Measurements from ENCODE around the gene PRDM16. TPM values are rescaled to one million over a fixed set of nuclear protein-coding genes. Genes with fewer than 3 reads are reported as not detected.
A peak's percentile ranks its signal among the peaks of the same experiment; 100 is the strongest.

Gene PRDM16
- total RNA-seq, 1 experiment from 2014 or later, result 0.17 TPM

- no peak overlapping the region for H3K9ac ChIP-seq (ENCODE audit: extremely low read depth, insufficient read length, low read length)
- no peak overlapping the region for H2AFZ ChIP-seq (ENCODE audit: low read length)
- no peak overlapping the region for H3K4ac ChIP-seq (ENCODE audit: low read depth, low read length)
- no peaks in the 10 kb centered on the region for H3K9me3 ChIP-seq (ENCODE audit: control insufficient read depth, low read depth, low read length)
- Mint-ChIP-seq H3K4me3 (no peak overlapping the region), H3K36me3 (ENCODE audit: insufficient read depth in 1 of 3, low read depth in 3 of 3) (no peaks in the 10 kb centered on the region), H3K4me1 (no peaks in the 10 kb centered on the region), H3K27ac (peak overlapping the region in 1 of 3 experiments; percentile 65; a peak in 1 of 7 replicates), H3K27me3 (ENCODE audit: low read depth) (peaks cover 5% of the 10 kb centered on the region; the same call in 1 of the 2 replicates), H3K9me3 (peaks cover 0 to 8% of the 10 kb centered on the region in 2 experiments; a peak in 2 of 5 replicates)
- no peak for DNase-seq
- no peak overlapping the region for H3K4me2 ChIP-seq (ENCODE audit: insufficient read depth, insufficient read length, low read length)
- H2BK120ac ChIP-seq (ENCODE audit: low read depth, low read length, poor library complexity, severe bottlenecking), result no peak overlapping the region
- no peak overlapping the region for H3T11ph ChIP-seq (ENCODE audit: low read length)
- no CpG with 5 or more reads among the region's 39 CpGs for WGBS (ENCODE audit: extremely low coverage, insufficient read length, low lambda C conversion rate)
- H3K23me2 ChIP-seq (ENCODE audit: insufficient read length, low read depth, low read length, poor library complexity, severe bottlenecking), result no peaks in the 10 kb centered on the region
- H2BK20ac ChIP-seq (ENCODE audit: low read depth, low read length, poor library complexity, severe bottlenecking), result no peak overlapping the region
- no peak for TF ChIP-seq CTCF (conservative IDR thresholded peaks at IDR 0.05)
- no peak overlapping the region for H3K14ac ChIP-seq (ENCODE audit: insufficient read depth, low read length)
- H2BK5ac ChIP-seq (ENCODE audit: insufficient read length, low read length), result no peak overlapping the region
- no peak overlapping the region for H2AK5ac ChIP-seq (ENCODE audit: insufficient read length, low read length)
- H3K18ac ChIP-seq (ENCODE audit: insufficient read length, low read depth, low read length), result no peak overlapping the region
- no peaks in the 10 kb centered on the region for H3K79me2 ChIP-seq (ENCODE audit: insufficient read depth, low read length)
- no peak overlapping the region for H2BK15ac ChIP-seq (ENCODE audit: low read depth, low read length)
- H4K8ac ChIP-seq (replicated peaks; ENCODE audit: insufficient read length, low read depth, low read length), result no peak overlapping the region
- no peak overlapping the region for H3K23ac ChIP-seq (ENCODE audit: insufficient read length, low read depth, low read length)
- H3K27ac ChIP-seq (ENCODE audit: insufficient read length, low read depth, low read length), result no peak overlapping the region
- H4K91ac ChIP-seq (ENCODE audit: insufficient read length, low read depth, low read length), result no peak overlapping the region
- H3K56ac ChIP-seq (ENCODE audit: insufficient read length, low read depth, low read length), result no peak overlapping the region
- H3K27me3 ChIP-seq (ENCODE audit: insufficient read depth, low read length), result no peaks in the 10 kb centered on the region
- H4K20me1 ChIP-seq (ENCODE audit: control insufficient read depth, insufficient read depth, insufficient read length), result no peaks in the 10 kb centered on the region
- no peak overlapping the region for H2BK12ac ChIP-seq (ENCODE audit: insufficient read length, low read depth, low read length)
- H3K4me1 ChIP-seq (ENCODE audit: insufficient read depth, low read length), result no peaks in the 10 kb centered on the region
- H3K79me1 ChIP-seq (ENCODE audit: insufficient read depth, low read depth, low read length, poor library complexity, severe bottlenecking), result no peaks in the 10 kb centered on the region
- no peak overlapping the region for H4K5ac ChIP-seq (ENCODE audit: insufficient read length, low read depth, low read length)
These were observed 76.7 kb downstream of the PRDM16 start for GRCh38 chr1:3145532-3146325.

Data from H9 (cell line).